NCI-H187 (cell line): ENCODE results near the gene ZFHX3.
"Not testable (repeated sequence)": the region's sequence is repeated elsewhere in the genome, so short reads cannot be mapped to it uniquely, and the experiment has no call there.

Source experiments
- DNase-seq, 2 experiments: peaks; one replicate each; lab custom pipeline; 2025; lab: John Stamatoyannopoulos, UW

ZFHX3 gene

DNA sequence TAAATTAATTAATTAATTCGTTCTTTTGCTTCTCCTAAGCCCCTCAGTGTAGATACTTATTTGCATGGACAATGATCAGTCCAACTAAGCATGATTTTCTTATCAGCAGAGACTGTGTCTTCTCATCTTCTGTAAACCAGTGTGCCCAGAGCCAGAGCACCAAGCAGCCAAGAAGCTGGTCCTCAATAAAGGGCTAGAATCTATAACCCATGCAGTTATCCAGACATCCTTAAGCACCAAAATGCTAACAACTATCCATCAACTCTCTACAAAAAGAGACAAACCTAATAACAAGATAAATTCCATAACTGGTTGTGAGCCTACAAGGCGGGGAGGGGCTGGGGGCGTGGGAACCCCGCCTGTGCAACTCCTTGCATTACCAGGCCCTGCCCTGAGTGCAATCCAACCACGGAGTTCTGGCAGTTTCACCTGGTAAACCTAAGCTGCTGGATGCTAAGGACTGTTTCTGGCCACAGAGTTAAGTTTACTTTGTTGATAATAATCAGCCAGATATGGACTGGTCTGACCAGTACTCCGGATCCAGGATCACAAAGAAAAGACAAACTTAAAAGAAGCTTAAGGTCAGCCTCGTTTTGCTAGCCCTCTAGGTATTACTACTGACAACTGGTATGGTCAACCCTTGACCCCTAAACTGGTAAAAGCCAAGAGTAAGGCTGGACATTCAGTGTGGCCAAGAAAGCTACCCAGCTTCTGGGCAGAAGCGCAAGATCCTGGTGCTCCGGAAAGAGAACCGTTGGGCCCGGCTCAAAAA lies 51.5 kb downstream of the ZFHX3 start:
- DNase-seq, result no peak

DNA sequence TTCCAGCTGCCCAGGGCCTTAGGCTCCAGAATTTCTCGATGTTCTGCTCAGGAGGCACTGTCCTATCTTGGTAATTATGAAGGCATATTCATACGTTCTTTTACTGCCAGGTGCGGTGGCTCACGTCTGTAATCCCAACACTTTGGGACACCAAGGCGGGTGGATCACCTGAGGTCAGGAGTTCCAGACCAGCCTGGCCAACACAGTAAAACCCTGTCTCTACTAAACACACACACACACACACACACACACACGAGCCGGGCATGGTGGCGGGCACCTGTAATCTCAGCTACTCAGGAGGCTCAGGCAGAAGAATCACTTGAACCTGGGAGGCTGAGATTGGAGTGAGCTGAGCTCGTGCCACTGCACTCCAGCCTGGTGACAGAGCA lies 52.1 kb downstream of the ZFHX3 start:
- DNase-seq, result not testable (repeated sequence)

DNA sequence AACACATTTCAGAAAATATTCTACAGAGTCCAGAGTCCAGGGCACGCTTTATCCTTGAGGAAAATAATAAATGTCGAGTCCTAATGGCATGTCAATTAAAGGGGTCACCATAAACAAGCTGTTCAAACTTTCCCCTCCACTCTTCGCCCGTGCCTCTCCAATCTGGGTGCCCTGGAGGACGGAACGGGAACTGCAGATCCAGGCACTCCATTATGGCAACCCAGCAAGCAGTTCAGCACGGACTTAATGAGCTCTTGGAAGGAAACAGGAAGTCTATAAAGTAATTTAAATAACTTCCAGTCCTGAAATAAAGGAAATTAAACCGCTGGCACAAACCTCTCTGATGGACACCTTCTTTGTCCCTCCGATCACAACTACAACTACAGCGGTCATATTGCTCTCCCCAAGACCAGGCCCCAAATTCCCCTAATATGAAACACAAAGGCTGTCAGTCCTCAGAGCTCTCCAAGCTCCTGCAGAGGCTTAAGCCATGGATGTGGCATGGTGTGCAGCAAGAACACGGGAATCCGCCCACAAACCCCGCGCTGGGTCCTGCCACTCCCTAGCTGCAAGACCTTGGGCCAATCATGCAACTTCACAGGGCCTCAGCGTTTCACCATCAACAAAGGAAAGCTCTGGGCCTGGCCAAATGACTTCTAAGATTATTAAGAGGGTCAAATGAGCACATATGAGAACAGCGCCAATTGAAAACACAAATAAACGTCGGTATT lies 52.6 kb downstream of the ZFHX3 start:
- no peak for DNase-seq

DNA sequence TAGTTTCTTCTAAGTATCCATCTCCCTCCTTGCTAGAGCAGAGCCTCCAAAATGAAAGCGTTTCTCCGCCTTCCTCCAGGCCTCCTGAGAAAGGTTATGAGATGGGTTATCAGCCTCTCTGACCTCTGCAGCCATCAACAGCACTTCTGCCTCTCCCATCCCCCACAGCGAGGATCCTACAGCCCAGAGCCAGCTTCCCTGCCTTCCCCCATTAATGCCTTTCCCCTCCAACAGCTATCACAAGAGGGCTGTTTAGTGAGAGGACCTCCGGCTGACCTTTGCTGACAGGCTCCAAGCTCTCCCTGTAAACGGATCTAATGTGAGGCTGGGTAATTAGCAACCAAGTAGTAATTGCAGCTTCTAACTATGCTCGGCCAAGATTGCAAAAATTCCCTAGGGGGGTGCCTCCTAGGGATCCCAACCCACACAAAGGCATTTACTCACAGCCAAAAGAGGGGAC lies 55.8 kb downstream of the ZFHX3 start:
- no peak for DNase-seq

DNA sequence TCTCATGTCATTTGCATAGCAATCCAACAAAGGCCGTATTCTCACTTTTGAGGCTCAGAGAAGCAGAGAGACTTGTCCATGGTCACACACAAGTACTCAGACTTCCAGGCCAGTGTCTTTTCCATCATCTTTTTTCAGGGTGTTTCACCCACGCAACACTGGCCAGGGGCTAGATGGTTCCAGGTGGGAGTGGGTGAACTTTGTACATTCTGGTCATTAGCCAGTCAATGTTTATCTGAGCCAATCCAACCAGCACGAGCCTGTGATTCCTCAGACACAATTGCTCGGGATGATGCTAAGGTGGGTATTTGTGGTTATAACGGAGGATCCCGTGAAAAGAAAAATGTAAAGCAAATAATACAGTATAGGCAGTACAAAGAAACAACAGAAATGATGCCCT lies 56.3 kb downstream of the ZFHX3 start:
- no peak for DNase-seq

DNA sequence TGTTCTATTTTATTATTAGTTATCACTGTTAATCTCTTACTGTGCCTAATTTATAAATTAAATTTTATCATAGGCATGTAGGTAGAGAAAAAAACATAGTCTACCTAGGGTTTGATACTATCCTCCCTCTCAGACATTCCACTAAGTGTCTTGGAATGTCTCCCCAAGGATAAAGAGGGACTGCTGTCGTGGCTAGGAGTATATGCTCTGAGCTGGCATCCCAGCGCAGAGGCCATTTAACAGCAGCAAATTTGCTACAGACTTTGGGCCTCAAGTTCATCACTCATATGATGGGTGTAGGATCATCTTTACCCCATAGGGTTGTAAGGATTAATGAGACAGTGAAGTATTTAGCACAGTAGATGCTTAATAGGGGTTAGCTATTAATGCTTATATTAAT lies 56.7 kb downstream of the ZFHX3 start:
- no peak for DNase-seq

DNA sequence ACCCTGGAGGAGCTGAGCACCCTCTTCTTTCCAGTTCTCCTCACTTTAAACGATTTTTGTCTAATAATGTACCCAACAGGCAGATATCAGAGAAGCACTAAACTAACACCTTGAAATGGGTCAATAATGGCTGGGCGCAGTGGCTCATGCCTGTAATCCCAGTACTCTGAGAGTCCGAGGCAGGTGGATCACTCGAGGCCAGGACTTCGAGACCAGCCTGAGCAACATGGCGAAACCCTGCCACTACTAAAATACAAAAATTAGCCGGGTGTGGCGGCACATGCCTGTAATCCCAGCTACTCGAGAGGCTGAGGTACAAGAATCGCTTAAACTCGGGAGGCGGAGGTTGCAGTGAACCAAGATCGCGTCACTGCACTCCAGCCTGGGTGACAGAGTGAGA lies 57.4 kb downstream of the ZFHX3 start:
- no peak for DNase-seq

DNA sequence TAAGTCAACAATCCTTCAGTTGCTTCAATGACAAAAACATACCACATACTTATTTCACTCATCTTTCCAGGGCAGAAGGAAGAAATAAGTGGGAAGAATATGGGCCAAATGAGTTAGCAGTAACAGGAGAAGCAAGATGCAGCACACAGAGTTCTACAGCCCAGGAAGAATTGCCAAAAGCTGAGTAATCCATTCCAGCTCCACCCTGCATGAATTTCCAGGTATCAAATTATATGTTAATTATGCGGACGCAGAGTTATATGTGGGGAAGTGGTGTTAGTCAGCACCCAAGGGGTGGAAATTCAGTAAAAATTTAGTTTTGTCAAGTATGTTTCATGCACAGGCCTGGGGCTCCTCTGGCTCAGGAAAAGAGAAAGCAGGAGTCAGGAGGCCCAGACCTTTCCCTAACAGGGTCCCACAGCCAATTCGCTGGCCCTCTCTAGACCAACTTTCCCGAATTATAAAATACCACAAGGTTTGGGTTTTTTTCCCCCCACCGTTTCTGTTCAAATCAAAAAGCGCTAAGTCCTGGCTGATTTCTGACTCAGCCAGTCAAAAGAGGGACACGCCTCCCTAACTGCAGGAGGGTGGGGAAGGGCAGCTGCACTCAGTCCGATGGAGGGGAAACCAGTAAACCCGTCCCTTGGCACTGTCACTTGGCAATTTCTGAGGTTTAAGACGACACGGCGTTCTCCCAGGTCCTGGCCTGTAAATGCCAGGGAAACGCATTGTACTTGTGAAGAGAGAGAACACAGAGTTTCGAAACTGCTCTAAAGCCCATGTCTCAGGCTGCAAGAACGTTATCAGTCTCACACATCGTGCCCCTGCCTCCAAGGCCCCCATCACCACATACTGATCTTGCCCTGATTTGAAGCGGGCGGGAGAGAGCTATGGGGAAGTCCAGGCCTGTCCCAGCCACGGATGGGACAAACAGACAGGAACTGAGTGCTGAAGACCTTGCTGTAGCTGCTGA lies 58.1 kb downstream of the ZFHX3 start:
- no peak for DNase-seq

DNA sequence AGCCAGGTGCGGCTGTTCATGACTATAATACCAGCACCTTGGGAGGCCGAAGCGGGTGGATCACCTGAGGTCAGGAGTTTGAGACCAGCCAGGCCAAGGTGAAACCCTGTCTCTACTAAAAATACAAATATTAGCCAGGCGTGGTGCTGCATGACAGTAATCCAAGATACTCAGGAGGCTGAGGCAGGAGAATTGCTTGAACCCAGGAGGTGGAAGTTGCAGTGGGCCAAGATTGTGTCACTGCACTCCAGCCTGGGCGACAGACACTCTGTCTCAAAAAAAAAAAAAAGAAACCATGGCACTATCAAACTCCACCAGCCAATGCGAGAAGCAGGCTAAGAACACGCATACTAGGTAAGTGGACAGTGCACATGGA lies 58.7 kb downstream of the ZFHX3 start:
- DNase-seq, result not testable (repeated sequence)

DNA sequence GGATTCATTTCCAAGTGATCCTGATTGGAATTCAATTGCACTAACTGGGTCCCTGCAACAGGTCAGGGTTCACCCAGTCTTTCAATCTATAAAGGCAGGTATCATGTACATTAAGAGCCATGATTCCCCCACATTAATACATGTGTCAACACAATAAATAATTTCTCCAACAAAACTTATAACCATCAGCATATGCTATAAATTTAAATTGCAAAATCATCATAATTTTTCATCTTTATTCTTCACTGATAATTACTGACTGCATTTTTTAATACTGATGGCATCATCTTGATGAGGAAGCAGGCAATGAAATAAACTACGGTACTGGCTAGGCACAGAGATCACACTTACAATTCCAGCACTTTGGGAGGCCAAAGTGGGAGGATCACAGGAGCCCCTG lies 59.4 kb downstream of the ZFHX3 start:
- no peak for DNase-seq

DNA sequence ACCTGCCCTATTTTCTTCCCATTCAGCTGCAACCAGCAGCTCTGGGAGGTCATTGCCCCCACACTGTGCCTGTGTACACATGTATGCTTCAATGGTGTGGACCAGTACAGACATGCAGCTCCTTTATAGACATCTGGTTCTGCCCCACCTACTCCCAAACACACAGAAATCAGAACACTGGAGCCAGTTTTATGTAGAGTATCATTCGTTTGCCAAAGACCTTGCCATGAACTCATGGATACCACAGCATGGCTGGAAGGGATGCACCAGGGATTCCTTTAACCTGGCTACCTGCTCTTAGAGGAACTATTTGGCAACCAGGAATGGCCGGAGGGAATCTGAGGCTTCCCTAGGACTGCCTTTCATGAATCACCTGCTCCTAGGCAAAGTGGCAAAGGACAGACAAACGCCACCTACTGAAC lies 60.4 kb downstream of the ZFHX3 start:
- DNase-seq, result no peak

DNA sequence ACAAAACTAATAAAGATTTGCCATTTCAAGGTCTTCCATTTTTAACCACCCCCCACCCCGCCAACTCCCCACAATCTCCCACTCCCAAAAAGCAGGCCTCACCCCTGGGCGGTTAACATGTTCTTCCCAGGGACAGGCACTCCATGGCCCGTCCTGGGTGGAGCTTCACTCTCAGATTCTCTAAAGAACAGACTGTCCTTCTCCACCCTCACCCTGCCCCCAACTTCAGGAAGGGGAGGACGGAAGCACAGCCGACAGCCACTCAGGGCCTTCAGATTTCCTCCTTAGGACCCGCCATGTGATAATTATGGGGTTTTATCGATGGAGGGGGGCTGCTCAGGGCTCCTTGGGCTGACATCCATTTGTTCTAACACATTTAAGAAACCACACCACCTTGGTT lies 61.9 kb downstream of the ZFHX3 start:
- no peak for DNase-seq

DNA sequence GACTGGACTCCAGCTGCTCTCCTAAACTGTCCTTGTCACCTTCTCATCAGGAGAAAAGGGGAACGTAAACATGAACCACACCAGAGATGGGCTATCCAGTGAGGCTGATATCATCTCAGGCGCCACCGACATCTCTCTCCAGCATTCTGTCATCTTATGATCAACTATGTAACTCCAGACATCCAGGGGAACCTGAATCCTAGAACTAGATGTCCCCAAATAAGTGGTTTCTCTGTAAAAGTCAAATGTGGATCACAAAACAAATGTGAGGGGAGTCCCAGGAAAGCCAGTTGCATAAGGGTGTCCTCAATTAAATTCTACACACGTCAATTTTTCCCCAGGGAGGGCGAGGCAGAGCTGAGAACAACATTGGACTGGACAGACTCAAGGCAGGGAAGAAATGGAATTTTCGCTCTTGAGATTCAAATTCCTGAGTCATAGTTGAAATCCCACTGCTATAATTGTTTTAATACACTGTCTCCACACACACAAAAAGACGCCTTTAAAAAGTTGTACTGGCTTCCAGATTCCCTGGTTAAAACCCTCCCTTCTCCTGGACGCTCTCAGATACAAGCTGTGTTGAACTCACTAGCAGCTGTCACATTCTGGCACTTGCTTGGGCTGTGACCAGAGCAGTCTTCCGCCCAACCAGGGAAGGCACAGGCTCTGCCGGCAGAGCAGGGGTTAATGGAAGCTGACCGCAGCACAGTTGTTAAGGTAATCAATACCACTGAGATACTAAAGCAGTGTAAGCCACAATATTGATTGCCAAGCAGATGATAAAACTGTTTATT lies 62.6 kb downstream of the ZFHX3 start:
- DNase-seq, result no peak

DNA sequence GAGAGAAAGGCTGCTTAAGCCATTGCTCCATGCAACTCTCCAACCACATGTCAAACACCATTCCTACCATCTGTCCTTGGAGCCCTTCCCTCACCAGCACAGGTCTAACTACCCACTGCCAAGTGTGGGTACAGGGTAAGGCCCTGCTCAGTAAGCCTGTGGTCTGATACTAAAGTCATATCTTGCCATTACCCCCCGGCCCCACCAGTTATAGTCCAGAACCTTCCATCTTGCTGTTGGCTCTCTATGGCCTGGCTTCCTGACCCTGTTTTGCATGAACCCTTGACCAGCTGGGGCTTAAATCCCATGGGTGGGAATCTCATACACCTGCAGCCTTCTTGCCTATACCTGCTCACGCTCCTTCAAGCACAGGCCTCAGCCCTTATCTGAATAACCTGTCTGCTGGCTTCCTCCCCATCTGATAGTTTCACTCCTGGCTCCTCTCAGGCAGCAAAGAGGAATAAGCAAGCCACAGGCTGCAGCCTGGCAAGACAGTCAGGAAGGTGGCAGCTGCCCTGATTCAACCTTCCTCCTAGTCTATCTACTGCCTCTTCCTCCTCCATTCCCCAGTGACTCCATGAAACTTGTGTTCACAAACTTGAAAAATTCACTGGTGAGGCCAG lies 64.1 kb downstream of the ZFHX3 start:
- DNase-seq, result no peak

DNA sequence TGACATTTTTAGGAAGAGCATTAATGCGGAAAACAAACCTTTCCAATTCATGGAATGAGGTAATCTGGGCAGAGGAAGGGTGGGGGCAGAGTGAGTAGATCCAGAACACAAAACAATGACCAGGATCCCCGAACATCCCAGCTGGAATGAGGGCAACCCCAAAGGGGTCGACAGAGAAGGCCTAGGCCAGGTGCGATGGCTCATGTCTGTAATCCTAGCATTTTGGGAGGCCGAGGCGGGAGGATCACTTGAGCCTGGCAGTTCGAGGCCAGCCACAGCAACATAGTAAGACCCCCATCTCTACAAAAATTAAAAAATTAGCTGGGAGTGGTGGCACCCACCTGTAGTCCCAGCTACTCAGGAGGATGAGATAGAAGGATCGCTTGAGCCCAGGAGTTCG lies 64.7 kb downstream of the ZFHX3 start:
- no peak for DNase-seq

DNA sequence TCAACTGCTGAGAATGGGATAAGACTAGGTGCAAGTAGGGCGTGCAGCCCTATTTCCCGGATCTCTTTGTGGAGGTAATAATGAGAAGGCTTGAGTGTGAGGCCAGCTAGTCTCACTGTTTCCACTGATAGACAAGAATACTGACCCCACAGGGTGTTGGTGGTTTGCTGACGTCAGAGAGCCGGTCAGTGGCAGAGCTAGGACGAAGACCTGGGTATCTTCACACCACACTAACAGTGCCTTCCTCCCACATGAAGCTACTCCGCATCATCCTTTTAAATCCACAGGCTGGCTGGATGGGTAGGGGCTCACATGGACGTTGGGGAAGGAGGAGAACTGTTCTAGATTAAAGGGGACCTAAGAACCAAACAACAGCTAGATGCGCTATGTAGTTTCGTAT lies 68.0 kb downstream of the ZFHX3 start:
- DNase-seq, result no peak

DNA sequence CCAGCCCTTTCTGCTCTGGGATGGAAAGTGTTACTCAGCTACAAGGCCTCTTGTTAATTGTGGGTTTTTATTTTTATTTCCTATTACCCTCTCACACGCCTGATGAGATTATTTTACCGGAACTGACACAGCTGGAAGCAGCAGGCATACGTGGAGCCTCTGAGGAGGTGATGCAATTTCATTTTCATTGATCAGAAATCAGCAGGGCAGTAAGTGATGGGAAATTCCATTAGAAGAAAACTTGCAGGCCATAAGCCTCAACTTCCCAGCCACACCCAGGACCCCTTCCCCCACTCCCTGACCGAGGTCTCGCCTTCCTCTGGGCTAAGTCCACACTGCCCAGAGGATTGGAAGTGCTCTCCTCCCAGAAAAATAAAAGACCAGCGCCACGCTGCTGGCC lies 69.7 kb downstream of the ZFHX3 start:
- no peak for DNase-seq

DNA sequence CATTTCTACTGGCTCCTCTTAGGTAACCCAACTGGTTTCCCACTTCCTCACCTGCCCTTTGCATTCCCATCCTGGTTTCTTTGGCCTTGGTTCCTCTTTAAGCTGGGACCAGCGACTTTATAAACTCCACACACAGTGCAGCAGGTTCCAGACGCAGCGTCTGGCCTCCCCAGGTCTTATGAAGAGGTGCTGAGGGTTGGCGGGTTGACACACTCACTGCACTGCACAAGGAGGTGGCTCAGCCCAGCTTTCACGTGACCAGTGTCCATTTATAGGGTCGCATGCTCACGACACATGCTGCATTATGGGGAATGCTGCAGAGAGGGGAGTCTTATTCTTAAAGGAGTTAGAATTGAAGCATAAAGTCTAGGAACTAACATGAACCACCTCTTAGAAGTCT lies 70.8 kb downstream of the ZFHX3 start:
- DNase-seq, result no peak

DNA sequence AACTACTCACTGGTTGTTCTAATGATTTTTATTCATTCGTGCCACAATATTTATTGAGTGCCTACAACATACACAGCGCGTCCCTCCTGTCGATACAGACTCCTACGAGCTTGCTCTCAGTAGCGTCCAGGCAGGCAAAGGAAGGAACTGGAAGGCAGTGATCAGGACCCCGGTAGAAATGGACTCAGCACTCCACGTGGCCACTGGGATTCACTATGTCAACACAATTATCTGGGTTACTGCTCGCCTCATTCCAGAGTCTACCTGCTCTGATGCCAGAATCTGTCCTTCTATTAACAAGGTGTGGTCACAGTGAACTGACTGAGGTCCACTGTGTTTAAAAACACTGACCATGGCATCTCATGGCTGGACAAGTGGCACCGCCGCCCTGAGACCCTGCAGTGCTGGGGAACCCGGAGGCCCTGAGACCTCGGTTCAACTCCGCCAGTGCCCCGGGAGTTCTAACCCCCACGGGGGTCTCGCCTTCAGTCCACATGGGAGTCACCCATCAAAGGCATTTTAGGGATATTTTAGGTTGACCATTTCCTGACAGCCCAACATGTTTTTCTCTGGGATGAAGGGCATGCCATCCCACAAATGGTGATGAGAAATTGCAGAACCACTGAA lies 71.4 kb downstream of the ZFHX3 start:
- DNase-seq, result no peak

DNA sequence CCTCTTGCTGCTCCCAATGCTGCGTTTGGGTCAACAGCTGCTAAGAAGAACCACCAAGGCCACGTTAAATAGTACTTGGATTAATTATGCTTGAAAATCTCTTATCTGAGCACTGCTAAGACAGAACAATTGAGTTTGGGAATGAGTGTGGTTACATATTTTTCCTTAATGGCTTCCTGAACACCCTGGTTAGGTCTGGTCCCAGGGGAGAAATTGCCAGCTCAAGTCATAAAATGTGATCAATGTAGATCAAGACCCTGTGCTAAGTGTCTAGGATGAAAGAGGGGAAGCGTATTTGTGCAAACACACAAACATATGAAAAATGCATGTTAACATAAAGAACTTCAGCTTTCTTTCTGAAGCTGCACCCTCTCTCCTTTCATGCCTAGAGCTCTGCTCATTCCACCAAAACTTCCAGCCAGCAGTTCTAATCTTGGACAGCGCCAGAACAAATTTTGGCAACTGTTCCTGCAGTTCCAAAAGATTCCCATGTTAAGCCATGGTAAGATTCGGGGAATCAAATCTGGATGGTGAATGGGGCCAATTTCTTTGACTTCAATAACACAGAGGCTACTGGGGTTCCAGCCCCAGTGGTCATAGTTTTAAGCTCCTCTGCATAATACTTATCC lies 72.0 kb downstream of the ZFHX3 start:
- no peak for DNase-seq
